ENCODE data around the gene NCKAP5. TPM values are rescaled to one million over a fixed set of nuclear protein-coding genes. Genes with fewer than 3 reads are reported as not detected.

The NCKAP5 gene
- total RNA-seq, 6 donors from 2014 or later, result 22.1 to 51.1 (median 41.4) TPM

DNA sequence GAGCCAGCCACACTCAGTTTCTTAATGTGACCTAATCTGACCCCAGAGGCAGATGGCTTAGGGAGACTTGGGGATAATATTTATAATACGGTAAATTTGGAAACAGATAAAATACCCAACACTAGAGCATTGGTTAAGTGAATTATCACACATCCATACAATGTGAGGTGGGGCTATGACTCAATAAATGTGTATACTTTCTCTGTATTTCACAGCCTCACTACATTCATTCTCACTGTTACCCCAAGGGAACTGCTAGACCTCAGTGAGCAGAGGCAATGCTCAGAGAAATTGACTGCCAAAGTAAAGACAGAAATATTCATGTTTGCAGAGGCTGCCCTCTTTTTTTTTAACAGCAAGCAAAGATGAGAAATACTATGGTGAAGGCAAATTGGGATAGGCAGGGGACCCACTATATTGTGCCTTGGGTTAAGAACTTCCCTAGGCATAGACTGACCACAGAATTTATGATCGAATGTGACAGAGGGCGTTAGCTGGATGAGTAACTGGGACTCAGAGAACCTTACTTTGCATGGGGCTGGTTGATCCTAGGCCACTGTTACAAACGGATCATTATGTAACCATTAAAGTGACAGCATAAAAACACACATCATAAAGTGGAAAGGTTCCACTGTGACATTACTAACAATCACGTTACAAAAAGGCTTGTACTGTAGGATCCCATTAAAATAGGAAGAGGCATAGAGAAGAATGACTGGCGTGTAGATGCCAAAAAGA lies 652.3 kb downstream of the NCKAP5 start:
- no peaks in the 10 kb centered on the region for H3K27me3 ChIP-seq
- H3K4me3 ChIP-seq, result no peak overlapping the region
- WGBS, 2 donors, result 72 to 77% methylated on average over 6 of the region's 6 CpGs
- TF ChIP-seq POLR2A (IDR thresholded peaks at IDR 0.05), result no peak
- no peak for TF ChIP-seq POLR2AphosphoS5 (IDR thresholded peaks at IDR 0.05)
- TF ChIP-seq, protein P1, sequence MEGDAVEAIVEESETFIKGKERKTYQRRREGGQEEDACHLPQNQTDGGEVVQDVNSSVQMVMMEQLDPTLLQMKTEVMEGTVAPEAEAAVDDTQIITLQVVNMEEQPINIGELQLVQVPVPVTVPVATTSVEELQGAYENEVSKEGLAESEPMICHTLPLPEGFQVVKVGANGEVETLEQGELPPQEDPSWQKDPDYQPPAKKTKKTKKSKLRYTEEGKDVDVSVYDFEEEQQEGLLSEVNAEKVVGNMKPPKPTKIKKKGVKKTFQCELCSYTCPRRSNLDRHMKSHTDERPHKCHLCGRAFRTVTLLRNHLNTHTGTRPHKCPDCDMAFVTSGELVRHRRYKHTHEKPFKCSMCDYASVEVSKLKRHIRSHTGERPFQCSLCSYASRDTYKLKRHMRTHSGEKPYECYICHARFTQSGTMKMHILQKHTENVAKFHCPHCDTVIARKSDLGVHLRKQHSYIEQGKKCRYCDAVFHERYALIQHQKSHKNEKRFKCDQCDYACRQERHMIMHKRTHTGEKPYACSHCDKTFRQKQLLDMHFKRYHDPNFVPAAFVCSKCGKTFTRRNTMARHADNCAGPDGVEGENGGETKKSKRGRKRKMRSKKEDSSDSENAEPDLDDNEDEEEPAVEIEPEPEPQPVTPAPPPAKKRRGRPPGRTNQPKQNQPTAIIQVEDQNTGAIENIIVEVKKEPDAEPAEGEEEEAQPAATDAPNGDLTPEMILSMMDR (IDR thresholded peaks at IDR 0.05), result no peak
- TF ChIP-seq EP300 (IDR thresholded peaks at IDR 0.05), result no peak
- ATAC-seq (ENCODE audit: low FRiP score in 2 of 2), result no peak
- no peaks in the 10 kb centered on the region for H3K9me3 ChIP-seq
- H3K27ac ChIP-seq, result peak overlapping the region in 2 of 4 donors; percentile 22 to 42
- no peak for DNase-seq
- peaks cover 0 to 14% (median 6%) of the 10 kb centered on the region in 4 donors for H3K4me1 ChIP-seq
- no peaks in the 10 kb centered on the region for H3K36me3 ChIP-seq

DNA sequence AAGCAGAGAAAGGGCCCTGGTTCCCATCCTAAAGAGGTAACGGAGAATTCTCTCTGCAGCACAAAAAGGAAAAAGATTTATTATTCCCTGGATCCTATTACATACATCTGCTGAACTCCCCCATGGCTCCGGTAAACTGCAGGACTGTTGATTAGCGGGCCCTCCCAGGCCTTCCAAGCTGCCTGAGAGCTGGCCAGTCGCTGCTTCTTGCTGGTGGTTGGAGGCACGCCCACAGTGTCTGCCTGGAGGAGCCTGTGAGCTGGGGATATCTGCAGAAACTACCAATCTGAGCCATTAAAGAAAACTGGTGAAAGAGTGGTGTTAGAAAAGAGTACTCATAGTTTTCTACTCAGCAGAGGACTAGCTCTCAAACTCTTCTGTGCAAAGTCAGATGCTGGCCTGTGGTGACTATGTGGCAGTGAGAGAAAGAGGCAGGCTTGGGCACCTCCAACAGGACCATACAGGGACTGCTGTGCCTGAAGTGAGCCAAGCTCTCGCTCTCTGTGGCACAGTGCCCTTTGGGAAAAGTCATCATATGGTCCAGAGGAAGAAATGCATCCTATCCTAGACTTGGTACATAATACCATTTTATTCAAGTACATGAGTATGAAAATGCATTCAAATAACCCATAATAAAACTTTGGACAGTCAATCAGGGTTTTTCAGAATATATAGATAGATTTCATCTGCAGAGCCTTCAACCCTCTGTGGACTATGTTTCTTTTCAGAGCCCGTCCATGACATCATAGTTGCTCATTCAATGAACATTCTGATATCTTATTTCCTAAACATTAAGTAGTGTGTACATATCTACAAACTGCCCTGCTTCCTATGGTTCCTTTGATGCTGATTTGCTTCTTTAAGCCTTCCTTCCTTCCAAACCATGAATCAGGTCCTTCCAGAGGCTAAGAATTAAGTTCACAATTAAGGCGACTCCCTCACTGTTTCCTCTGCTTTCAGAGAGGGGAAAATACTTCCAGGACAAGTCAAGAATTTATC lies 656.2 kb downstream of the NCKAP5 start:
- TF ChIP-seq, protein P1 (IDR thresholded peaks at IDR 0.05), result no peak
- TF ChIP-seq POLR2A (IDR thresholded peaks at IDR 0.05) (no peak), EP300 (IDR thresholded peaks at IDR 0.05) (no peak), POLR2AphosphoS5 (IDR thresholded peaks at IDR 0.05) (no peak)
- ATAC-seq (ENCODE audit: low FRiP score in 2 of 2) (peak in 1 of 2 donors; percentile 39), DNase-seq (peak in 1 of 2 donors; percentile 5)
- Histone ChIP-seq H3K4me3 (no peak overlapping the region), H3K27ac (no peak overlapping the region), H3K27me3 (no peaks in the 10 kb centered on the region), H3K9me3 (no peaks in the 10 kb centered on the region), H3K36me3 (no peaks in the 10 kb centered on the region), H3K4me1 (peaks cover 0 to 14% (median 6%) of the 10 kb centered on the region in 4 donors)
- 75 to 78% methylated on average over 8 of the region's 8 CpGs for WGBS, 2 donors

DNA sequence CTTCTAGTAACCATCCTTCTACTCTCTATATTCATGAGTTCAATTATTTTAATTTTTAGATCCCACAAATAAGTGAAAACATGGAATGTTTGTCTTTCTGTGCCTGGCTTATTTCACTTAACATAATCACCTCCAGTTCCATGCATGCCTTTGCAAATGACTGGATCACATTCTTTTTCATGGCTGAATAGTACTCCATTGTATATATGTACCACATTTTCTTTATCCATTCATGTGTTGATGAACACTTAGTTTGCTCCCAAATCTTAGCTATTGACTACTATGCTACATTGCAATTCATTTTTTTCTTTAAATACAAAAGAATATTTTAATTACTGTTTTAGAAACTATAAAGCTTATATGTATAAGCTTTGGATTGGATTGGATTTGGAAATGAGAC lies 657.8 kb downstream of the NCKAP5 start:
- Histone ChIP-seq H3K27ac (no peak overlapping the region), H3K36me3 (no peaks in the 10 kb centered on the region), H3K27me3 (no peaks in the 10 kb centered on the region), H3K4me3 (no peak overlapping the region), H3K9me3 (no peaks in the 10 kb centered on the region), H3K4me1 (peaks cover 0 to 5% (median 1%) of the 10 kb centered on the region in 4 donors)
- ATAC-seq (ENCODE audit: low FRiP score in 2 of 2) (no peak), DNase-seq (no peak)
- TF ChIP-seq POLR2AphosphoS5 (IDR thresholded peaks at IDR 0.05), result no peak
- TF ChIP-seq POLR2A (IDR thresholded peaks at IDR 0.05), result no peak
- TF ChIP-seq, protein P1 (IDR thresholded peaks at IDR 0.05), result no peak
- no peak for TF ChIP-seq EP300 (IDR thresholded peaks at IDR 0.05)

DNA sequence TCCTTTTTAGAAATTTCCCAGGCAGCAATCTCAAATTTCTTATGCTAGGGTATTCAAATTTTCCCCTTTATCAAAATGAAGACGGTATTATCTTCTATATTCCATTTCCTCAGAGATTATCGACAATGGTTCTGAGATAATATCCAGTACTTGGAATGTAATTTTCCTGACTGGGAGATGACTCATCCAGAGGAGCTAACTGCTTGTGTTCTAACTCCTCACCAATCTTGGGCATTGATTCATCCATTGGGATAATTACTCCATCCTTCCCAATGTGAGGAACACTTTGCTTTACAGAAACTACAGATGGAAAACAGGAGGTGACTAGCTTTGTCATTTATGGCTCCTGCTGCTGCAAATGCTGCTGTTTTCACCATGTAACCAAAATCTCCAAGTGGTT lies 658.8 kb downstream of the NCKAP5 start:
- Histone ChIP-seq H3K27ac (no peak overlapping the region), H3K27me3 (no peaks in the 10 kb centered on the region), H3K36me3 (no peaks in the 10 kb centered on the region), H3K4me3 (no peak overlapping the region), H3K4me1 (peaks cover 0 to 5% (median 0%) of the 10 kb centered on the region in 4 donors), H3K9me3 (no peaks in the 10 kb centered on the region)
- 67 to 87% methylated on average over 2 of the region's 2 CpGs for WGBS, 2 donors
- DNase-seq (no peak), ATAC-seq (ENCODE audit: low FRiP score in 2 of 2) (no peak)
- no peak for TF ChIP-seq EP300 (IDR thresholded peaks at IDR 0.05)
- TF ChIP-seq, protein P1 (IDR thresholded peaks at IDR 0.05), result no peak
- no peak for TF ChIP-seq POLR2A (IDR thresholded peaks at IDR 0.05)
- no peak for TF ChIP-seq POLR2AphosphoS5 (IDR thresholded peaks at IDR 0.05)

Measured in upper lobe of left lung (tissue), 6 donors.